ENCODE measurements around the gene PRKAR2B.

Gene PRKAR2B

GRCh38 chr7:107075863-107076574 lies 31.5 kb downstream of the PRKAR2B start:
- TF ChIP-seq SPI1 (IDR thresholded peaks at IDR 0.05; ENCODE audit: low read depth, low read length) = no peak
- DNase-seq (ENCODE audit: insufficient read length, low spot score) = no peak
- no peak for FAIRE-seq

- no peak for TF ChIP-seq TAF1 (IDR thresholded peaks at IDR 0.05; ENCODE audit: low read depth, low read length)
- TF ChIP-seq POLR2AphosphoS5 (IDR thresholded peaks at IDR 0.05; ENCODE audit: low read depth, low read length) = no peak
- no peak for TF ChIP-seq SPI1 (IDR thresholded peaks at IDR 0.05; ENCODE audit: low read depth, low read length)
- no peak for TF ChIP-seq POLR2A (IDR thresholded peaks at IDR 0.05; ENCODE audit: low read depth, low read length)
- no peak for TF ChIP-seq POU2F2 (IDR thresholded peaks at IDR 0.05; ENCODE audit: low read depth, low read length)
- no peak for TF ChIP-seq PAX5 (IDR thresholded peaks at IDR 0.05; ENCODE audit: insufficient read depth, low read length, severe bottlenecking)
- DNase-seq (ENCODE audit: insufficient read length, low spot score) (no peak), FAIRE-seq (no peak)
These were observed 32.5 kb downstream of the PRKAR2B start for GRCh38 chr7:107076781-107077698.

- TF ChIP-seq SPI1 (IDR thresholded peaks at IDR 0.05; ENCODE audit: low read depth, low read length) = no peak
- no peak for TF ChIP-seq TAF1 (IDR thresholded peaks at IDR 0.05; ENCODE audit: low read depth, low read length)
- no peak for TF ChIP-seq POLR2A (IDR thresholded peaks at IDR 0.05; ENCODE audit: low read depth, low read length)
- TF ChIP-seq POU2F2 (IDR thresholded peaks at IDR 0.05; ENCODE audit: low read depth, low read length) = no peak
- TF ChIP-seq PAX5 (IDR thresholded peaks at IDR 0.05; ENCODE audit: insufficient read depth, low read length, severe bottlenecking) = no peak
- no peak for TF ChIP-seq POLR2AphosphoS5 (IDR thresholded peaks at IDR 0.05; ENCODE audit: low read depth, low read length)
- FAIRE-seq (no peak), DNase-seq (ENCODE audit: insufficient read length, low spot score) (no peak)
These were observed 33.4 kb downstream of the PRKAR2B start for GRCh38 chr7:107077699-107078516.

- DNase-seq (ENCODE audit: insufficient read length, low spot score) (no peak), FAIRE-seq (no peak)
- TF ChIP-seq POLR2A (IDR thresholded peaks at IDR 0.05; ENCODE audit: low read depth, low read length) (no peak), PAX5 (IDR thresholded peaks at IDR 0.05; ENCODE audit: insufficient read depth, low read length, severe bottlenecking) (no peak), POLR2AphosphoS5 (IDR thresholded peaks at IDR 0.05; ENCODE audit: low read depth, low read length) (no peak)
These were observed 34.0 kb downstream of the PRKAR2B start for GRCh38 chr7:107078517-107078966.

GRCh38 chr7:107079212-107079940 lies 34.9 kb downstream of the PRKAR2B start:
- FAIRE-seq = no peak
- no peak for TF ChIP-seq SPI1 (IDR thresholded peaks at IDR 0.05; ENCODE audit: low read depth, low read length)
- TF ChIP-seq POLR2AphosphoS5 (IDR thresholded peaks at IDR 0.05; ENCODE audit: low read depth, low read length) = no peak
- no peak for TF ChIP-seq POU2F2 (IDR thresholded peaks at IDR 0.05; ENCODE audit: low read depth, low read length)
- TF ChIP-seq PAX5 (IDR thresholded peaks at IDR 0.05; ENCODE audit: insufficient read depth, low read length, severe bottlenecking) = no peak
- TF ChIP-seq POLR2A (IDR thresholded peaks at IDR 0.05; ENCODE audit: low read depth, low read length) = no peak
- no peak for TF ChIP-seq TAF1 (IDR thresholded peaks at IDR 0.05; ENCODE audit: low read depth, low read length)

GRCh38 chr7:107080099-107080505 lies 35.6 kb downstream of the PRKAR2B start:
- TF ChIP-seq TAF1 (IDR thresholded peaks at IDR 0.05; ENCODE audit: low read depth, low read length) (no peak), SPI1 (IDR thresholded peaks at IDR 0.05; ENCODE audit: low read depth, low read length) (no peak), POLR2AphosphoS5 (IDR thresholded peaks at IDR 0.05; ENCODE audit: low read depth, low read length) (no peak)
- DNase-seq (ENCODE audit: insufficient read length, low spot score) = no peak
- no peak for FAIRE-seq

More at GRCh38 chr7:107079212-107079940, 34.9 kb downstream of the PRKAR2B start:
- no peak for DNase-seq (ENCODE audit: insufficient read length, low spot score)

- no peak for TF ChIP-seq POLR2A (IDR thresholded peaks at IDR 0.05; ENCODE audit: low read depth, low read length)
- TF ChIP-seq PAX5 (IDR thresholded peaks at IDR 0.05; ENCODE audit: insufficient read depth, low read length, severe bottlenecking) = no peak
- no peak for TF ChIP-seq POLR2AphosphoS5 (IDR thresholded peaks at IDR 0.05; ENCODE audit: low read depth, low read length)
- no peak for TF ChIP-seq POU2F2 (IDR thresholded peaks at IDR 0.05; ENCODE audit: low read depth, low read length)
- TF ChIP-seq TAF1 (IDR thresholded peaks at IDR 0.05; ENCODE audit: low read depth, low read length) = no peak
- TF ChIP-seq SPI1 (IDR thresholded peaks at IDR 0.05; ENCODE audit: low read depth, low read length) = no peak
- no peak for DNase-seq (ENCODE audit: insufficient read length, low spot score)
- FAIRE-seq = no peak
These were observed 36.0 kb downstream of the PRKAR2B start for GRCh38 chr7:107080533-107080932.

- TF ChIP-seq SPI1 (IDR thresholded peaks at IDR 0.05; ENCODE audit: low read depth, low read length) = no peak
- TF ChIP-seq POU2F2 (IDR thresholded peaks at IDR 0.05; ENCODE audit: low read depth, low read length) = no peak
- no peak for TF ChIP-seq PAX5 (IDR thresholded peaks at IDR 0.05; ENCODE audit: insufficient read depth, low read length, severe bottlenecking)
- TF ChIP-seq POLR2AphosphoS5 (IDR thresholded peaks at IDR 0.05; ENCODE audit: low read depth, low read length) = no peak
- TF ChIP-seq POLR2A (IDR thresholded peaks at IDR 0.05; ENCODE audit: low read depth, low read length) = no peak
- no peak for TF ChIP-seq TAF1 (IDR thresholded peaks at IDR 0.05; ENCODE audit: low read depth, low read length)
- DNase-seq (ENCODE audit: insufficient read length, low spot score) (no peak), FAIRE-seq (no peak)
These were observed 40.7 kb downstream of the PRKAR2B start for GRCh38 chr7:107085180-107085579.

GRCh38 chr7:107089627-107090026 lies 45.1 kb downstream of the PRKAR2B start:
- TF ChIP-seq POLR2A (IDR thresholded peaks at IDR 0.05; ENCODE audit: low read depth, low read length) (no peak), SPI1 (IDR thresholded peaks at IDR 0.05; ENCODE audit: low read depth, low read length) (no peak), PAX5 (IDR thresholded peaks at IDR 0.05; ENCODE audit: insufficient read depth, low read length, severe bottlenecking) (no peak), POU2F2 (IDR thresholded peaks at IDR 0.05; ENCODE audit: low read depth, low read length) (no peak), POLR2AphosphoS5 (IDR thresholded peaks at IDR 0.05; ENCODE audit: low read depth, low read length) (no peak), TAF1 (IDR thresholded peaks at IDR 0.05; ENCODE audit: low read depth, low read length) (no peak)
- no peak for DNase-seq (ENCODE audit: insufficient read length, low spot score)
- no peak for FAIRE-seq

Measured in GM12891 (cell line).